ENCODE data around the gene TADA1.
A peak's percentile ranks its signal among the peaks of the same experiment; 100 is the strongest.
"Not testable (repeated sequence)": the region's sequence is repeated elsewhere in the genome, so short reads cannot be mapped to it uniquely, and the experiment has no call there.

Gene TADA1

DNA sequence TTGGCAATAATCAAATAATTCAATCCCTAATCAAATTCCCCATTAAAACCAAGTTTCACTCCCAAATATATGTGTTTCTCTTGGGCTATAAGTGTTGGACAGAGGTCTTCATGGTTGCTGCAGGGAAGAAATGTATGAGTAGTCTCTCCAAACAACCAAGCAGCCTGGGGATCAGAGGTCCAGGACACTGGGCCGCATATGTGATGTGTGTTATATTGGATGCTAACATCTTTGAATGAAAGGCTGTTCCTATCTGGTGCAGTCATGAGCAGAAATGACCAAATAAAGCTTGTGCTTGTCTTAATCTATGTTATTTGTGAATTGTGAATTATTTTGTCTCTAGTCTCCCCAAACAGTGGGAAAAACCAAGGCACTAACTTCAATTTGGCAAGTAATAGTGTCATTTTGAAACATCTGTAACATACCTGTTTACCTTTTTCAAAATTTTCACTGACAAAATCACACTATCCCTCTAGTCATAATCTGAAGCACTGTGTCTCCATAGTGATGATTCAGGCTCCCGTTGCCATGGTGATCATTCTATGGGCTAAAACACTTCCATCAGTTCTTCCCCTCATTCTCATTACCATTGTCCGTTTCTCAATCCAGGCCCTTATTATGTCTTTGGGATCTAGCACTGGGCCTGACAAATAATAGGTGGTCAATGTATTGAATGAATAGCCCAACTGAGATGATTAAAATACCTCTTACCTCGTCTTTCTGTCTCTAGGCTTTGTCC is 12.5 kb upstream of the TADA1 start:
- Histone ChIP-seq H3K27ac (ENCODE audit: low read length) (no peak overlapping the region), H3K4me1 (ENCODE audit: control insufficient read depth in 1 of 2, insufficient read depth in 2 of 2, low read length in 2 of 2) (peaks cover 0 to 6% of the 10 kb centered on the region in 2 donors), H3K36me3 (ENCODE audit: control insufficient read depth in 1 of 2, insufficient read depth in 2 of 2, low read length in 2 of 2) (no peaks in the 10 kb centered on the region), H3K4me3 (ENCODE audit: low read depth in 1 of 2, low read length in 2 of 2) (no peak overlapping the region), H3K9me3 (ENCODE audit: control insufficient read depth in 1 of 2, low read length in 2 of 2) (no peaks in the 10 kb centered on the region), H3K27me3 (ENCODE audit: low read depth, low read length) (peaks cover 14% of the 10 kb centered on the region)

DNA sequence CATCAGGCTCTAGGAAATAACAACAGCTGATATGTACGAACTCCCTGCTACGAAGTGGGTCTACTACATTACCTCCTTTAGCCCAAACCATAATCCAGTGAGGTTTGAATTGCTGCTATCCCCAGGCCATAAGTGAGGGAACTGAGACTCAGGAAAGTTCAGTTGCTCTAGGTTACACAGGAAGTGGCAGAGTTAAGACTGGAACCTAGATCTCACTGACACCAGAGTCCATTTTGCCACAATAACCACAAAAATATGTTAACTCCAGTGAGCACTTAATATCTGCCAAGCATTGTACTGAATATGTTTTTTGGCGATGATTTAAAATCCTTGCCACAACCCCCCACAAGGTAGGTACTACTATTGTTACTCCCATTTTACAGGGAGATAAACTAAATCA is 8.9 kb upstream of the TADA1 start:
- peaks cover 16% of the 10 kb centered on the region for H3K27me3 ChIP-seq (ENCODE audit: low read depth, low read length)
- H3K27ac ChIP-seq (ENCODE audit: low read length): no peak overlapping the region
- no peaks in the 10 kb centered on the region for H3K9me3 ChIP-seq (ENCODE audit: control insufficient read depth in 1 of 2, low read length in 2 of 2)
- peaks cover 0 to 6% of the 10 kb centered on the region in 2 donors for H3K4me1 ChIP-seq (ENCODE audit: control insufficient read depth in 1 of 2, insufficient read depth in 2 of 2, low read length in 2 of 2)
- no peak overlapping the region for H3K4me3 ChIP-seq (ENCODE audit: low read depth in 1 of 2, low read length in 2 of 2)
- H3K36me3 ChIP-seq (ENCODE audit: control insufficient read depth in 1 of 2, insufficient read depth in 2 of 2, low read length in 2 of 2): no peaks in the 10 kb centered on the region

DNA sequence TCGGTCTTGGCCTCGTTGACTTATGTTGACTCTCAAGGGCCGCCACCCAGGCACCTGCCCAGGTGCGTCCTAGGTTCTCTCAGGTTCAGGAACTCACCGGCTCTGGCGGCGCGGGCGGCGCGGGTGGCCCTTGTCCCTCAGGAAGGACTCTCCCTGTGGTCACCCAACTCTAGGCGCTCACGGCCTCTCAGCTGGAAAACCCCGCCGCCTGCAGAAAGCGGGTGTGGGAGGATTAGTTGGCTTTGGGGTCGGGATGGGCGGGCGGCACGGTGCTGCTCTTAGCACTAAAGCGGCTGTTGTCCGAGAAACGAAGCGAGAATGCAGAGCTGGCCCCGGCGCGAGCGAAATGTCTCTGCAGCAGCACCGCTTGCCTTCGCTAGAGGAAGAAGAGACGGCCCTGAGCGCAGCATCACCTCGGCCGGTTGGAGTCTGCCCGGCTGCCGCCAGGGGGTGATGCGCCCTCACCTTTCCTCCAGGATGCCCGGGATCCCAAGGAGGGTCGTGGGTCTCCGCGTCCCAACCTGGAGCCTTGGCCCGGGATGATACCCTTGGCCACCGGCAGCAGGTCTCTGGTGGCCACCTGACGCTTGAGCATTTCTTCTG is 8.1 kb upstream of the TADA1 start:
- Histone ChIP-seq H3K36me3 (ENCODE audit: control insufficient read depth in 1 of 2, insufficient read depth in 2 of 2, low read length in 2 of 2) (no peaks in the 10 kb centered on the region), H3K27ac (ENCODE audit: low read length) (no peak overlapping the region), H3K4me1 (ENCODE audit: control insufficient read depth in 1 of 2, insufficient read depth in 2 of 2, low read length in 2 of 2) (peaks cover 0 to 6% of the 10 kb centered on the region in 2 donors), H3K9me3 (ENCODE audit: control insufficient read depth in 1 of 2, low read length in 2 of 2) (no peaks in the 10 kb centered on the region), H3K4me3 (ENCODE audit: low read depth in 1 of 2, low read length in 2 of 2) (peak overlapping the region in 1 of 2 donors; percentile 20), H3K27me3 (ENCODE audit: low read depth, low read length) (peaks cover 16% of the 10 kb centered on the region)

DNA sequence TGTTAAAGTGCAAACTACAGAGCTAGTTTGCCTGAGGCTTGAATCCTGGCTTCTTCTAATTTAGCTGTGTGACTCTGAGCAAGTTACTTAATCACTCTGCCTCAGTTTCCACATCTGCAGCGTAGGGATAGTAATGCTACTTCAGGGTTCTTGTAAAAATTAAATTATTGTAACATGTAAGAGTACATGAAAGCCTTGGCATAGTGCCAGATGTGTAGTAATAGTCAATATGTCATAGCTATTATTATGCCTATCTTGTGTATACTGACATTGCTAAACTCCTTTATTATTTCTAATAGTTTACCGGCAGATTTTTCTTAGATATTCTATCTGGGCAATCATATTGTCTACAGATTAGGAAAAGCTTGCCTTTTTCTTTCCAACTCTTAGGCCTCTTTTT is 6.8 kb upstream of the TADA1 start:
- Histone ChIP-seq H3K36me3 (ENCODE audit: control insufficient read depth in 1 of 2, insufficient read depth in 2 of 2, low read length in 2 of 2) (no peaks in the 10 kb centered on the region), H3K9me3 (ENCODE audit: control insufficient read depth in 1 of 2, low read length in 2 of 2) (no peaks in the 10 kb centered on the region), H3K4me1 (ENCODE audit: control insufficient read depth in 1 of 2, insufficient read depth in 2 of 2, low read length in 2 of 2) (peaks cover 0 to 6% of the 10 kb centered on the region in 2 donors), H3K27me3 (ENCODE audit: low read depth, low read length) (peaks cover 16% of the 10 kb centered on the region), H3K27ac (ENCODE audit: low read length) (no peak overlapping the region), H3K4me3 (ENCODE audit: low read depth in 1 of 2, low read length in 2 of 2) (no peak overlapping the region)

DNA sequence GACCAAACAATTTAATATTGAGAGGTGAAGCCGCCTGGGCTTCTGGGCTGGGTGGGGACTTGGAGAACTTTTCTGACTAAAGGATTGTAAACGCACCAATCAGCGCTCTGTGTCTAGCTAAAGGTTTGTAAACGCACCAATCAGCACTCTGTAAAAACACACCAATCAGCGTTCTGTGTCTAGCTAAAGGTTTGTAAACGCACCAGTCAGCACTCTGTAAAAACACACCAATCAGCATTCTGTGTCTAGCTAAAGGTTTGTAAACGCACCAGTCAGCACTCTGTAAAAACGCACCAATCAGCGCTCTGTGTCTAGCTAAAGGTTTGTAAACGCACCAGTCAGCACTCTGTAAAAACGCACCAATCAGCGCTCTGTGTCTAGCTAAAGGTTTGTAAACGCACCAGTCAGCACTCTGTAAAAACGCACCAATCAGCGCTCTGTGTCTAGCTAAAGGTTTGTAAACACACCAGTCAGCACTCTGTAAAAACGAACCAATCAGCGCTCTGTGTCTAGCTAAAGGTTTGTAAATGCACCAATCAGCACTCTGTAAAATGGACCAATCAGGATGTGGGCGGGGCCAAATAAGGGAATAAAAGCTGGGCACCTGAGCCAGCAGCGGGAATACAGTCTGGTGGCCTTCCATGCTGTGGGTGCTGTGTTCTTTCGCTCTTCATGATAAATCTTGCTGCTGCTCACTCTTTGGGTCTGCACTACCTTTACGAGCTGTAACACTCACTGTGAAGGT is 2.3 kb upstream of the TADA1 start:
- not testable (repeated sequence) for H3K9me3 ChIP-seq (ENCODE audit: control insufficient read depth in 1 of 2, low read length in 2 of 2); H3K4me3 ChIP-seq (ENCODE audit: low read depth in 1 of 2, low read length in 2 of 2); H3K27ac ChIP-seq (ENCODE audit: low read length); H3K27me3 ChIP-seq (ENCODE audit: low read depth, low read length); H3K36me3 ChIP-seq (ENCODE audit: control insufficient read depth in 1 of 2, insufficient read depth in 2 of 2, low read length in 2 of 2)
- peaks cover 5 to 15% of the 10 kb centered on the region in 2 donors for H3K4me1 ChIP-seq (ENCODE audit: control insufficient read depth in 1 of 2, insufficient read depth in 2 of 2, low read length in 2 of 2)

DNA sequence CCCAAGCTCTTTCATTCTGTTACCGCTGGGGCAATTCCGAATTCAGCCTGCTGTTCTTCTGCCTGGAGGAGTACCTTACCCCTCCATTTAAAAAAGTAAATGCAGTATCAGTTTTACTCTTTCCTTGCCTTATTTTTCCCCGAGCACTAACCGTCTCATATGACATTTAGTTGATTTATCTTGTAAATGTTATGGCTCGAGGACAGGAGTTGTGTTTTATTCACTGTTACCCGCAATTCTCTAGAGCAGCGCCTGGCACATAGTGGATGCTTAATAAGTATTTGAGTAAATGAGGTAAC is 425 bp upstream of the TADA1 start:
- Histone ChIP-seq H3K4me3 (ENCODE audit: low read depth in 1 of 2, low read length in 2 of 2) (peak overlapping the region; percentile 73 to 82), H3K27me3 (ENCODE audit: low read depth, low read length) (no peaks in the 10 kb centered on the region), H3K4me1 (ENCODE audit: control insufficient read depth in 1 of 2, insufficient read depth in 2 of 2, low read length in 2 of 2) (peaks cover 6 to 24% of the 10 kb centered on the region in 2 donors), H3K9me3 (ENCODE audit: control insufficient read depth in 1 of 2, low read length in 2 of 2) (no peaks in the 10 kb centered on the region), H3K36me3 (ENCODE audit: control insufficient read depth in 1 of 2, insufficient read depth in 2 of 2, low read length in 2 of 2) (no peaks in the 10 kb centered on the region), H3K27ac (ENCODE audit: low read length) (peak overlapping the region; percentile 48)

DNA sequence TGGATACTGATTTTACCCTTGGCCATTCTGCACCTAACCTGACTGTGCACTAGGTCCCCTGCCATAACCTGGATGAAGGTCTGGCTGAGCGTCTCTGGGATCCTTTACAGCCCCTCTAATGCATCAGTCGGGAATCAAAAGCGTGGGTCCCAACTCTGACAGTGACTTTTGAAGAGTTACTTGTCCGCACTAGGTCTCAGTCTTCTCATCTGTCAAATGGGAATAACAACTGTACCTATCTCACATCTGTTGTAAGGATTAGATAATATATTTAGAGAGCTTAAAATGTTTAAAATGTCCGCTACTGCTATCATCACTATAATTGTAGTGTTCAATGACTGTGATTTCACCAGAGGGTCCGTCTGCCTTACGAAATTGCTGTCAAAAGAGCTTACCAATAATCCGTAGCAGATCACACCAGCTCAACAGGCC is 746 bp downstream of the TADA1 start:
- no peaks in the 10 kb centered on the region for H3K36me3 ChIP-seq (ENCODE audit: control insufficient read depth in 1 of 2, insufficient read depth in 2 of 2, low read length in 2 of 2)
- peak overlapping the region; percentile 39 for H3K27ac ChIP-seq (ENCODE audit: low read length)
- peak overlapping the region; percentile 67 to 82 for H3K4me3 ChIP-seq (ENCODE audit: low read depth in 1 of 2, low read length in 2 of 2)
- peaks cover 6 to 26% of the 10 kb centered on the region in 2 donors for H3K4me1 ChIP-seq (ENCODE audit: control insufficient read depth in 1 of 2, insufficient read depth in 2 of 2, low read length in 2 of 2)
- no peaks in the 10 kb centered on the region for H3K27me3 ChIP-seq (ENCODE audit: low read depth, low read length)
- no peaks in the 10 kb centered on the region for H3K9me3 ChIP-seq (ENCODE audit: control insufficient read depth in 1 of 2, low read length in 2 of 2)

DNA sequence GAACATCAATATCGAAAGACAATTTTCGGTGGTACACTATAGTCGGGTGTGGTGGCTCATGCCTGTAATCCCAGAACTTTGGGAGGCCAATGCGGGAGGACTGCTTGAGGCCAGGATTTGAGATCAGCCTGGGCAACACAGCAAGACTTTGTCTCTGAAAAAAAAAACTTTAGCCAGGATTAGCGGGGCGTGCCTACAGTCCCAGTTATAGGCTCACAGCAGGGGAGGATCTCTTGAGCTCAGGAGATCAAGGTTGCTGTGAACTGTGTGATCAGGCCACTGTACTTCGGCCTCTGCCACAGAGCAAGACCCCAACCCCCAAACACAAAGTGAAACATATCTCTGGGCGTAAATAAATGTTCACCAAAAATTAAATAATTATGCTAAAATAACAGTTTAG is 1.6 kb downstream of the TADA1 start:
- no peak overlapping the region for H3K4me3 ChIP-seq (ENCODE audit: low read depth in 1 of 2, low read length in 2 of 2)
- H3K27me3 ChIP-seq (ENCODE audit: low read depth, low read length): no peaks in the 10 kb centered on the region
- H3K27ac ChIP-seq (ENCODE audit: low read length): no peak overlapping the region
- no peaks in the 10 kb centered on the region for H3K9me3 ChIP-seq (ENCODE audit: control insufficient read depth in 1 of 2, low read length in 2 of 2)
- H3K4me1 ChIP-seq (ENCODE audit: control insufficient read depth in 1 of 2, insufficient read depth in 2 of 2, low read length in 2 of 2): peaks cover 6 to 30% of the 10 kb centered on the region in 2 donors
- no peaks in the 10 kb centered on the region for H3K36me3 ChIP-seq (ENCODE audit: control insufficient read depth in 1 of 2, insufficient read depth in 2 of 2, low read length in 2 of 2)

DNA sequence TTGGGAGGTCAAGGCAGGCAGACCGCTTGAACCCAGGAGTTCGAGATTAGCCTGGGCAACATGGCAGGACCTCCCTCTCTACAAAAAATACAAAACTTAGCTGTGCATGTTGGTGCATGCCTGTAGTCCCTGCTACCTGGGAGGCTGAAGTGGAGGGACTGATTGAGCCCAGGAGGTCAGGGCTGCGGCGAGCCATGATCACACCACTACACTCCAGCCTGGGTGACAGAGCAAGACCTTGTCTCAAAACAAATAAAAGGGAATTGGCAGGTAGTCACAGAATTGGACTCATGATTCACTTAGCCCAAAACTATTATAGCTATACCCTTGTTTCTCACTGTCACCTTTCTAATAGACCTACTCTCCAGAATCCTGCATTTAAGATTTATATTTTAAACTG is 5.5 kb downstream of the TADA1 start:
- peaks cover 9 to 11% of the 10 kb centered on the region in 2 donors for H3K36me3 ChIP-seq (ENCODE audit: control insufficient read depth in 1 of 2, insufficient read depth in 2 of 2, low read length in 2 of 2)
- H3K9me3 ChIP-seq (ENCODE audit: control insufficient read depth in 1 of 2, low read length in 2 of 2): no peaks in the 10 kb centered on the region
- H3K27me3 ChIP-seq (ENCODE audit: low read depth, low read length): no peaks in the 10 kb centered on the region
- H3K4me1 ChIP-seq (ENCODE audit: control insufficient read depth in 1 of 2, insufficient read depth in 2 of 2, low read length in 2 of 2): peaks cover 6 to 30% of the 10 kb centered on the region in 2 donors
- H3K27ac ChIP-seq (ENCODE audit: low read length): no peak overlapping the region
- H3K4me3 ChIP-seq (ENCODE audit: low read depth in 1 of 2, low read length in 2 of 2): no peak overlapping the region

DNA sequence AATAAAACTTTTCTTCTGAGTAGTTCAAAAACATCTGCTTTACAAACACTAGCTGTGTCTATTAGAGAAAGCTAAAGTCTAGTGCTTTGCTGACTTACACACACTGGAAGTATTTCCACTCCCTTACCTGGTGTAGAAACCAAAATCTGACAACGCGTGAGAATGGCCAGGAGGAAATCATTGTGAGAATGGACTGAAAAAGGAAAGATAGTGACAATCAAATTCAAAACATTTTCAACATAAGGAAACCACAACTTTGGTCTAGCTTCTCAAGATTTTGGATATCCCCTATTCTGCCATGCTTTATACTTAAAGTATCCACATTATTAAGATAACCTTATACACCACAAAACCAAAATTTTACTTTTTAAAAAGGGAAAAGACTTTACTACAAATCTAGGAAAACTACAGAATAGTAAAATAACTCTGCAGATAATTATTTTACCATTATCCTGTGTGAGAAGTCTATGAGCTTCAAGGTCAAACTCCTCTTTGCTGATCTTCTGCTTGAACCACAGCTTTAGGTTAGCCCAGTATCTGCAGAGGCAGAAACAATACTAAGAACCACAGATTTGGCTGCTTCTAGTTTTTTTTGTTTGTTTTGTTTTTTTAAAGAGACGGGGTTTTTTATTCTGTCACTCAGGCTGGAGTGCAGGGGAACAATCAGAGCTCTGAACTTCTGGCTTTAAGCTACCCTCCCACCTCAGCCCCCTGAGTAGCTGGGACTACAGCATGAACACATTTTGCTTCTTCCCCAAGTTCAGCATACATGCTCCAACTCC is 6.6 kb downstream of the TADA1 start:
- no peak overlapping the region for H3K27ac ChIP-seq (ENCODE audit: low read length)
- no peak overlapping the region for H3K4me3 ChIP-seq (ENCODE audit: low read depth in 1 of 2, low read length in 2 of 2)
- no peaks in the 10 kb centered on the region for H3K27me3 ChIP-seq (ENCODE audit: low read depth, low read length)
- peaks cover 6 to 22% of the 10 kb centered on the region in 2 donors for H3K4me1 ChIP-seq (ENCODE audit: control insufficient read depth in 1 of 2, insufficient read depth in 2 of 2, low read length in 2 of 2)
- no peaks in the 10 kb centered on the region for H3K9me3 ChIP-seq (ENCODE audit: control insufficient read depth in 1 of 2, low read length in 2 of 2)
- peaks cover 12 to 14% of the 10 kb centered on the region in 2 donors for H3K36me3 ChIP-seq (ENCODE audit: control insufficient read depth in 1 of 2, insufficient read depth in 2 of 2, low read length in 2 of 2)

DNA sequence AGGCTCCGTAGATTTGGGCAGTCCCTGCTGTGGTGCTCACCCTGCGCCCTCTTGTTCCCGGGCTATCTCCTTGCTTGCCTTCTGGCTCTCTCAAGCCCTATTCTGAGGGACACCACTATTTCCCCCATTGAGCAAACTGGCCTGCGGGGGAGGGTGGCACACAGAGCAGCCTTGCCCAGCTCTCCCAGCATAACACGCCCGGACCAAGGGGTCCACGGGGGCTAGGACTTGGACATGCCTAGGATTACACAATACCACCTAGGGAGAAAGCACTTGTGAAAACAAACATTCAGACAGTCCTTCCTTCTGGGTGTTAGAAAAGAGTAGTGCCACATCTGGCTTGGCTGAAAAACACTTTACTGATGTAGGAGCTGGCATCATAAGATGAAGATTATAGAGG is 7.4 kb downstream of the TADA1 start:
- Histone ChIP-seq H3K9me3 (ENCODE audit: control insufficient read depth in 1 of 2, low read length in 2 of 2) (no peaks in the 10 kb centered on the region), H3K4me1 (ENCODE audit: control insufficient read depth in 1 of 2, insufficient read depth in 2 of 2, low read length in 2 of 2) (peaks cover 4 to 16% of the 10 kb centered on the region in 2 donors), H3K4me3 (ENCODE audit: low read depth in 1 of 2, low read length in 2 of 2) (no peak overlapping the region), H3K27ac (ENCODE audit: low read length) (no peak overlapping the region), H3K27me3 (ENCODE audit: low read depth, low read length) (no peaks in the 10 kb centered on the region), H3K36me3 (ENCODE audit: control insufficient read depth in 1 of 2, insufficient read depth in 2 of 2, low read length in 2 of 2) (peaks cover 14 to 20% of the 10 kb centered on the region in 2 donors)

All from muscle layer of duodenum (tissue), 2 donors.